Measurements from ENCODE around the gene SHANK1. TPM values are rescaled to one million over a fixed set of nuclear protein-coding genes. Genes with fewer than 3 reads are reported as not detected.

SHANK1 gene
- total and polyA plus RNA-seq, 2 of the 4 experiments (the other 2 are of a cell fraction), result 6.1 to 6.7 TPM

GRCh38 chr19:50628146-50628545 lies 91.5 kb downstream of the SHANK1 start:
- Histone ChIP-seq H2AK5ac (ENCODE audit: low read depth, low read length) (no peak overlapping the region), H3K18ac (ENCODE audit: low read depth, low read length) (no peak overlapping the region), H3K9me3 (ENCODE audit: control insufficient read depth, insufficient read depth, low read length) (no peaks in the 10 kb centered on the region), H3K9ac (ENCODE audit: low read depth, low read length) (no peak overlapping the region), H2BK120ac (ENCODE audit: low read depth, low read length) (no peak overlapping the region), H3K79me1 (ENCODE audit: low read depth in 1 of 2, low read length in 2 of 2) (no peaks in the 10 kb centered on the region), H4K20me1 (ENCODE audit: insufficient read depth, low read length) (no peaks in the 10 kb centered on the region), H3K4me2 (ENCODE audit: low read depth, low read length) (no peak overlapping the region), H3K56ac (ENCODE audit: extremely low read depth, insufficient read depth, low read length) (no peak overlapping the region), H3K27ac (ENCODE audit: insufficient read depth, low read length) (no peak overlapping the region), H2AK9ac (replicated peaks; ENCODE audit: low read depth, low read length, poor library complexity) (no peak overlapping the region), H4K8ac (ENCODE audit: low read depth in 2 of 2, low read length in 2 of 2) (no peak overlapping the region), H3K36me3 (ENCODE audit: control insufficient read depth, insufficient read depth, low read length) (no peaks in the 10 kb centered on the region), H2BK5ac (ENCODE audit: low read depth, low read length, poor library complexity, severe bottlenecking) (no peak overlapping the region), H2BK20ac (ENCODE audit: low read depth, low read length) (no peak overlapping the region), H4K5ac (ENCODE audit: low read depth, low read length) (no peak overlapping the region), H3K27me3 (ENCODE audit: control insufficient read depth, insufficient read depth, low read length) (no peaks in the 10 kb centered on the region), H3K4me3 (ENCODE audit: insufficient read depth, low read depth, low read length) (no peak overlapping the region), H2BK15ac (ENCODE audit: low read depth, low read length) (no peak overlapping the region), H2AFZ (replicated peaks; ENCODE audit: low read length, poor library complexity) (no peak overlapping the region), H3K9me1 (ENCODE audit: insufficient read depth, low read length) (no peaks in the 10 kb centered on the region), H3K14ac (replicated peaks; ENCODE audit: low read depth, low read length) (no peak overlapping the region), H3K23ac (ENCODE audit: low read depth, low read length) (no peak overlapping the region), H3K4me1 (ENCODE audit: control insufficient read depth, insufficient read depth, low read length) (no peaks in the 10 kb centered on the region), H4K91ac (ENCODE audit: insufficient read depth, low read depth, low read length) (no peak overlapping the region), H3K4ac (ENCODE audit: low read depth, low read length) (no peak overlapping the region)
- no TSS peak for BruUV-seq (replicated peaks)
- in situ Hi-C loops (cut with MboI; ENCODE audit: low sequenced_read_pairs) (no loop called here), intact Hi-C loops (cut with micrococcal nuclease) (no loop called here), dilution Hi-C loops (cut with HindIII; ENCODE audit: low sequenced_read_pairs, unreplicated experiment) (no loop called here)
- CTCF ChIA-PET, result no interaction called here
- TF ChIP-seq MXI1 (IDR thresholded peaks at IDR 0.05; ENCODE audit: borderline replicate concordance, low read depth, low read length) (no peak), CTCF (conservative IDR thresholded peaks at IDR 0.05; ENCODE audit: low read depth, low read length) (no peak), CHD1 (IDR thresholded peaks at IDR 0.05; ENCODE audit: low read depth, low read length) (no peak), RFX5 (IDR thresholded peaks at IDR 0.05; ENCODE audit: low read depth, low read length) (no peak), SMC3 (IDR thresholded peaks at IDR 0.05; ENCODE audit: low read depth, low read length) (no peak), POLR2A (IDR thresholded peaks at IDR 0.05; ENCODE audit: low read depth, low read length) (no peak), BHLHE40 (IDR thresholded peaks at IDR 0.05; ENCODE audit: low read depth, low read length) (no peak)
- DNase-seq (no peak), ATAC-seq (ENCODE audit: low read depth) (no peak)
- POLR2A ChIA-PET (ENCODE audit: unreplicated experiment), result no interaction called here
- 43% methylated on average over 2 of the region's 5 CpGs; no CpG with 5 or more reads in 1 of the 2 experiments for WGBS, 2 experiments (ENCODE audit: extremely low coverage in 2 of 2, insufficient read length in 1 of 2)
